Psoas muscle (tissue), 8 donors: ENCODE data around the gene GABRB1. TPM values are rescaled to one million over a fixed set of nuclear protein-coding genes. Genes with fewer than 3 reads are reported as not detected.

Experiments
- ATAC-seq, 4 donors: fragments of 200-7000 bp; cut with Tn5 transposase; one replicate each; pipeline ENCODE4 v1.9.1; 2020; ENCODE audit warnings: moderate library complexity in 3 of 4, mild to moderate bottlenecking in 2 of 4
- DNase-seq, 2 donors: peaks; one replicate each; pipeline ENCODE4 v3.0.0-alpha.2; 2020
- H3K27ac ChIP-seq: fragments of 200-600 bp; one replicate; pipeline ENCODE4 v1.8.0; 2022
- H3K27me3 ChIP-seq, 3 donors: fragments of 200-600 bp in 1 of 3; one replicate each; pipeline versions ENCODE4 v1.6.1 to v1.8.0; 2013 to 2022; ENCODE audit warnings: low read length in 2 of 3, mild to moderate bottlenecking in 2 of 3, moderate library complexity in 1 of 3; ENCODE audit not compliant: insufficient read depth in 3 of 3
- H3K36me3 ChIP-seq, 2 donors: fragments of 200-600 bp in 1 of 2; one replicate each; pipeline versions ENCODE4 v1.6.1 to v1.8.0; 2013 to 2022; ENCODE audit warnings: low read depth in 1 of 2, mild to moderate bottlenecking in 1 of 2, moderate library complexity in 1 of 2; ENCODE audit not compliant: insufficient read depth in 1 of 2
- H3K4me1 ChIP-seq: fragments of 200-600 bp; one replicate; pipeline ENCODE4 v1.8.0; 2022
- H3K4me3 ChIP-seq: fragments of 200-600 bp; one replicate; pipeline ENCODE4 v1.8.0; 2022; ENCODE audit warnings: mild to moderate bottlenecking
- H3K9me3 ChIP-seq: fragments of 200-600 bp; one replicate; pipeline ENCODE4 v1.8.0; 2022
- WGBS, 3 donors: extraction: QIAGEN DNeasy Blood & Tissue Kit; methylation state at CpG; one replicate each; pipeline versions ENCODE4 v1.1.6 to v1.1.7; 2013; 5-methylcytosine and 5-hydroxymethylcytosine counted together
- intact Hi-C, 2 donors: fragments of 100-400 bp; cut with DNase I; formaldehyde crosslinking; loops; one replicate each; pipeline versions ENCODE4 v1.11.0 to v1.14.2; 2022
- polyA plus RNA-seq, 3 donors: library from polyadenylated mRNA; stranded (reverse); fragments of 200-250 nt; gene quantifications; one replicate each; pipeline ENCODE4 v1.2.3, GENCODE V29; 2013
- total RNA-seq, 4 donors: library from RNA; stranded (reverse); fragmentation: NEBNext Ultra II Directional in 2 of 4; extraction: Animal tissue kit (Norgen Biotek cat#: 25700) in 2 of 4; gene quantifications; one replicate each; pipeline versions ENCODE4 v1.2.1 to v1.2.4, GENCODE V29; 2021 to 2023
- TF ChIP-seq, protein P1 (sequence below): fragments of 200-600 bp; IDR thresholded peaks from one replicate; pipeline ENCODE4 v1.8.0; 2022; ENCODE audit warnings: antibody characterized with exemption
- donor health status: healthy with polysubstance abuse.
- donor health status: DM: no; HTN: no; CAD: no; lungs with moderate emphysema.
- donor health status: Bipolar disorder and iron deficiency.
- donor health status: healthy.
- donor health status: DM: yes; HTN: yes; CAD: no.
- donor health status: DM: no; HTN: no; CAD: no.
- donor health status: DM: no; HTN: no; CAD: no.
- donor health status: DM: yes; HTN: yes; CAD: no.

Gene GABRB1
- total and polyA plus RNA-seq, 7 donors: not detected

DNA sequence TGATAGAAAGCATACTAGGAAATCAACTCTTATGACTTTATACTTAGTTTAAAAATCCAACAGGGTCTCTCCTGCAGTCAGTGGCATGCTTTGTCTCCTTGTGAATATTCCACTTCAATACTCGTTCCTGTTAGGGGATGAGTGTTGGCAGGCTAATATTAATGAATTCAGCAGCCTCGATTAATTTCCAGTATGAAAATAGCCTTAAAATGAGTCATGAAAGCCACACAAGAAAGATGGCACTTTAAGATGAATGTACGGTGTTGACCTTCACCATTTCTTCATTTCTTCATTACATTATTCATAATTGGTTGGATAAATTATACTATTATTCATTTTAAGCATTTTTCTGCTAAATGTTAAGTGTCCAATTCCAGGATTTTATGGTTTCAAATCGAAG, 29.2 kb downstream of the GABRB1 start:
- TF ChIP-seq, protein P1, sequence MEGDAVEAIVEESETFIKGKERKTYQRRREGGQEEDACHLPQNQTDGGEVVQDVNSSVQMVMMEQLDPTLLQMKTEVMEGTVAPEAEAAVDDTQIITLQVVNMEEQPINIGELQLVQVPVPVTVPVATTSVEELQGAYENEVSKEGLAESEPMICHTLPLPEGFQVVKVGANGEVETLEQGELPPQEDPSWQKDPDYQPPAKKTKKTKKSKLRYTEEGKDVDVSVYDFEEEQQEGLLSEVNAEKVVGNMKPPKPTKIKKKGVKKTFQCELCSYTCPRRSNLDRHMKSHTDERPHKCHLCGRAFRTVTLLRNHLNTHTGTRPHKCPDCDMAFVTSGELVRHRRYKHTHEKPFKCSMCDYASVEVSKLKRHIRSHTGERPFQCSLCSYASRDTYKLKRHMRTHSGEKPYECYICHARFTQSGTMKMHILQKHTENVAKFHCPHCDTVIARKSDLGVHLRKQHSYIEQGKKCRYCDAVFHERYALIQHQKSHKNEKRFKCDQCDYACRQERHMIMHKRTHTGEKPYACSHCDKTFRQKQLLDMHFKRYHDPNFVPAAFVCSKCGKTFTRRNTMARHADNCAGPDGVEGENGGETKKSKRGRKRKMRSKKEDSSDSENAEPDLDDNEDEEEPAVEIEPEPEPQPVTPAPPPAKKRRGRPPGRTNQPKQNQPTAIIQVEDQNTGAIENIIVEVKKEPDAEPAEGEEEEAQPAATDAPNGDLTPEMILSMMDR: no peak
- DNase-seq (no peak), ATAC-seq (no peak)
- intact Hi-C loops: no loop called here
- no peak overlapping the region for H3K4me3 ChIP-seq
- 63 to 74% (median 67%) methylated on average over 4 of the region's 4 CpGs for WGBS, 3 donors
- no peak overlapping the region for H3K27ac ChIP-seq
- H3K27me3 ChIP-seq: no peaks in the 10 kb centered on the region
- no peaks in the 10 kb centered on the region for H3K4me1 ChIP-seq
- no peaks in the 10 kb centered on the region for H3K36me3 ChIP-seq
- no peaks in the 10 kb centered on the region for H3K9me3 ChIP-seq

DNA sequence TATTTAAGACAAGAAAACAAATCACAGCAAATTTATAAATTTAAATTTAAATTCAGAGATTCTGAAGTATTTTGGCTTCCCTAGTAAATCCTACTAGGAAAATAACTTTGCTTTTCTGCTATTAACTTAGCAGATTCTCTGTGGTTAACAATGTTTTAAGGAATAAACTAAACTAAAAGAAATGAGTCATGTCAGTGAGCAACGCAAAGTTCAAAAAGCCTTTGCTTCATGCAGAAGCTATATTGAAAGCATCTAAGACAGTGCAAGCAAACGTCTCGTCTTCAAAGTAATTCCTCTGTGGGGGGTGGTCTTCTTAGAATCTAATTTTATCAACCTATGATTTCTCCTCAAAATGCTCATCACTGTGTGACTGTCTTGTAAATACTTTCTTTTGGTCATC, 30.1 kb downstream of the GABRB1 start:
- Histone ChIP-seq H3K36me3 (no peaks in the 10 kb centered on the region), H3K27ac (no peak overlapping the region), H3K4me3 (no peak overlapping the region), H3K9me3 (no peaks in the 10 kb centered on the region), H3K4me1 (no peaks in the 10 kb centered on the region), H3K27me3 (no peaks in the 10 kb centered on the region)
- WGBS, 3 donors: 72 to 78% (median 76%) methylated on average over 3 of the region's 3 CpGs
- no peak for DNase-seq
- TF ChIP-seq, protein P1: no peak
- intact Hi-C loops: no loop called here
- no peak for ATAC-seq

DNA sequence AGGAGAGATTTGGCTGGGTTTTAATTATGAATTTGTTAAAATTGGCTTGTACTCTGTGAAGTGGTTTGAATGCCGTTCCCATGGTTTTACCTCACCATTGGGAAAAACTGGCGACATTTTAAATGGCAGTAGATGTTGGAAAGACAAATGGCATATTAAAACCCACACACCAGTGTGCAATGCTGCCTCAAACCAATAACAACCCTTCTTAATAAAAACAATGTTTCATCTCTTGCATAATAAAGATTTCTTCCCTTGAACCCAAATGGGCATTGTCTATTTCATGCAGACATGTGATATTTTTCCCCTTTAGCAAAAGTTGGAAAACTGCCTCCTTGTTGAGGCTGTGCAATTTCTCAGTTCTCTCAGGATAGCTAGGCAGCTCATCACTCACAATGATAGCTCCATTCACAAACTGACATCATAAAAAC, 33.7 kb downstream of the GABRB1 start:
- ATAC-seq (no peak), DNase-seq (no peak)
- TF ChIP-seq, protein P1: no peak
- H3K27me3 ChIP-seq: no peaks in the 10 kb centered on the region
- no peaks in the 10 kb centered on the region for H3K9me3 ChIP-seq
- intact Hi-C loops: no loop called here
- 67 to 74% (median 69%) methylated on average over 2 of the region's 2 CpGs for WGBS, 3 donors
- H3K4me1 ChIP-seq: no peaks in the 10 kb centered on the region
- H3K4me3 ChIP-seq: no peak overlapping the region
- H3K36me3 ChIP-seq: no peaks in the 10 kb centered on the region
- H3K27ac ChIP-seq: no peak overlapping the region

DNA sequence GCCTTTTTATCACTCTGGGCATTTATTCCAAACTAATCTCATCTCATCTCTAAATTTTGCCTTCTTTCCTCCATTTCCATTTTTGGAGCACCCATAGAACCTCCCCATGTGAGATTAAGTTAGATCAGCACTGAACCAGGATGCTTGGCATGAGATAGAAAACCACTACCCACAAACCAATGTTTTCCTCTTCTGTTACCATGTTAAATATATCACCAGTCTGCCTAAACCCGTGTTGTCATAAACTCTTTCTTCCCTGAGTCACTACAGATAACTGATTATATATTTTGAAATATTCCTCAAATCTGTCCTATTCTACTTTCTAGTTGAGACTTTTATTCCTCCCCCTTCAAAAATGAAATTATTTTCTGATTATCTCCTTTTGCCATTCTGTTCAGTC, 37.6 kb downstream of the GABRB1 start:
- H3K27ac ChIP-seq: no peak overlapping the region
- no peaks in the 10 kb centered on the region for H3K4me1 ChIP-seq
- intact Hi-C loops: no loop called here
- no peak overlapping the region for H3K4me3 ChIP-seq
- H3K9me3 ChIP-seq: no peaks in the 10 kb centered on the region
- no peaks in the 10 kb centered on the region for H3K27me3 ChIP-seq
- TF ChIP-seq, protein P1: no peak
- 71 to 85% (median 82%) methylated on average over 1 of the region's 1 CpG for WGBS, 3 donors
- no peaks in the 10 kb centered on the region for H3K36me3 ChIP-seq
- DNase-seq: no peak
- ATAC-seq: no peak

DNA sequence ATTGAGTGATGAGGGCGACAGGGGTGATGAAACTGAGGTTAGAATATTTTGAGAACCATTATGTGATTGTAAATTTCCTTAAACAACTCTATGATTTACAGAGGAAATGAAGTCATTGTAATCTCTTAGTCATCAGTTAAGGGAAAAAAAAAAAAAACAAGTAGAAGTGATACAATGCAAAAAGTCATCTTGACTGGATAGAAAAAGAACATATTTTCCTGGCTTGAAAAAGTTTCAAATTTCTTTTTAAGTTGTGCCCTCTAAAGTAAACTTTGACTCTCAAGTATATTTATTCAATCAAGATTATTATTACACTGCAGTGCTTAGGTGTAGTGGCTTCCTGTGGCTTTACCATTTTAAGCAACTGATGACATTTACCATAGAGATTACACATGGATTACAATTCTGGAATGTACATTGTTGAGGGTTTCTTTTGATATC, 40.6 kb downstream of the GABRB1 start:
- ATAC-seq (no peak), DNase-seq (no peak)
- intact Hi-C loops: no loop called here
- Histone ChIP-seq H3K27ac (no peak overlapping the region), H3K9me3 (no peaks in the 10 kb centered on the region), H3K36me3 (no peaks in the 10 kb centered on the region), H3K27me3 (no peaks in the 10 kb centered on the region), H3K4me1 (no peaks in the 10 kb centered on the region), H3K4me3 (no peak overlapping the region)
- WGBS, 3 donors: 46 to 69% (median 49%) methylated on average over 1 of the region's 1 CpG
- TF ChIP-seq, protein P1: no peak
